Tibial artery (tissue), 4 donors: Measurements from ENCODE around the gene NUDT14.

Source experiments
- DNase-seq, 2 donors: peaks; one replicate each; pipeline ENCODE4 v3.0.0-alpha.2; 2019
- H3K27ac ChIP-seq, 2 donors: fragments of 200-600 bp; sonication (generic) in 1 of 2; 1 replicate in 1 of 2; 2 replicates in 1 of 2; pipeline ENCODE4 v1.5.1; 2018 to 2019; ENCODE audit warnings: mild to moderate bottlenecking in 1 of 2
- H3K27me3 ChIP-seq, 2 donors: fragments of 200-600 bp; sonication (generic) in 1 of 2; one replicate each; pipeline versions ENCODE4 v1.5.1 to v1.6.0; 2016 to 2019
- H3K36me3 ChIP-seq, 3 donors: fragments of 200-600 bp; sonication (generic) in 2 of 3; one replicate each; pipeline ENCODE4 v1.5.1; 2016 to 2019; ENCODE audit warnings: mild to moderate bottlenecking in 2 of 3
- H3K4me1 ChIP-seq, 4 donors: fragments of 200-600 bp; sonication (generic) in 2 of 4; 1 replicate in 3 of 4; 2 replicates in 1 of 4; pipeline ENCODE4 v1.5.1; 2016 to 2019
- H3K4me3 ChIP-seq, 2 donors: fragments of 200-600 bp; sonication (generic) in 1 of 2; 1 replicate in 1 of 2; 2 replicates in 1 of 2; pipeline ENCODE4 v1.5.1; 2018 to 2019; ENCODE audit warnings: mild to moderate bottlenecking in 2 of 2
- H3K9me3 ChIP-seq, 3 donors: fragments of 200-600 bp; sonication (generic) in 1 of 3; one replicate each; pipeline ENCODE4 v1.5.1; 2016 to 2019
- intact Hi-C: fragments of 100-400 bp; cut with DNase I; formaldehyde crosslinking; loops from one replicate; pipeline ENCODE4 v1.15.0; 2023; ENCODE audit warnings: low total_unique reads
- TF ChIP-seq, protein P1 (sequence below), 2 experiments: fragments of 200-600 bp in 1 of 2; fragments of 450-650 bp in 1 of 2; IDR thresholded peaks; one replicate each; pipeline ENCODE4 v1.5.1; 2017 to 2019; ENCODE audit warnings: antibody characterized with exemption in 2 of 2, mild to moderate bottlenecking in 1 of 2, moderate library complexity in 1 of 2

The NUDT14 gene

DNA sequence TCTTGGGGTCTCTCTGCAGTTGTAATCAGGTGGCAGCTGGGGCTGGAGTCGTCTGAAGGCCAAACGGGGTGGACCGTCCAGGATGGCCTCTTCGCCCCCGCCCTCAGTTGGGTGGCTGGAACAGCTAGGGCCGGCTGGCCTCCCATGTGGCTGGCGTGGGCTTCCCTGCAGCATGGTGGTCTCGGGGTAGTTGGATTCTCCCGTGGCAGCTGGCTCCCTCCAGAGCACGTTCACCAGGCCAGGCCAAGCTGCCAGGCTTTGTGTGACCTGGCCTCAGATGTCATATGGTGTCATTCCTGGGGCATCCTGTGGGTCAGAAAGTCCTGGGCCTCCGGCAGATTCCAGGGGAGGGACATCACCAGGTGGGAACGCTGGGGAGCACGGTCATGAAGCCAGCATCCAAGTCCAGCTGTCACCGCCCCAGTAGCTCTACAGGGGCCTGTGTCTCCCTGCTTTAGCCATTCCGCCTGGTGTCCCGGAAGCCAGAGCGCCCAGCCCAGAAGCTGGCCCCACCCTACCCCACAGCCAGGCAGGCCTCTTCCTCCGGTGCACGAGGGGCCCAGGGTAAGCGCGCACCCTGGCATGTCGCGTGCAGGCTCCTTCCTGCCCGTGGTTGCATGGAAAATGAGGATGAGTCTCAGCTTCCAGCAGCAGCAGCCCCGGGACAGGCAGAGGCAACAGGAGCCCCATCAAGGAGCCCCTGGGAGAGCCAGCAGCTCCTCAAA is 1.3 kb upstream of the NUDT14 start:
- H3K4me3 ChIP-seq = no peak overlapping the region
- H3K27me3 ChIP-seq = peaks cover 0 to 54% of the 10 kb centered on the region in 2 donors
- H3K9me3 ChIP-seq = no peaks in the 10 kb centered on the region
- peaks cover 0 to 22% (median 4%) of the 10 kb centered on the region in 4 donors for H3K4me1 ChIP-seq
- H3K36me3 ChIP-seq = no peaks in the 10 kb centered on the region
- no peak overlapping the region for H3K27ac ChIP-seq
- no peak for DNase-seq
- intact Hi-C loops = no loop called here
- TF ChIP-seq, protein P1, sequence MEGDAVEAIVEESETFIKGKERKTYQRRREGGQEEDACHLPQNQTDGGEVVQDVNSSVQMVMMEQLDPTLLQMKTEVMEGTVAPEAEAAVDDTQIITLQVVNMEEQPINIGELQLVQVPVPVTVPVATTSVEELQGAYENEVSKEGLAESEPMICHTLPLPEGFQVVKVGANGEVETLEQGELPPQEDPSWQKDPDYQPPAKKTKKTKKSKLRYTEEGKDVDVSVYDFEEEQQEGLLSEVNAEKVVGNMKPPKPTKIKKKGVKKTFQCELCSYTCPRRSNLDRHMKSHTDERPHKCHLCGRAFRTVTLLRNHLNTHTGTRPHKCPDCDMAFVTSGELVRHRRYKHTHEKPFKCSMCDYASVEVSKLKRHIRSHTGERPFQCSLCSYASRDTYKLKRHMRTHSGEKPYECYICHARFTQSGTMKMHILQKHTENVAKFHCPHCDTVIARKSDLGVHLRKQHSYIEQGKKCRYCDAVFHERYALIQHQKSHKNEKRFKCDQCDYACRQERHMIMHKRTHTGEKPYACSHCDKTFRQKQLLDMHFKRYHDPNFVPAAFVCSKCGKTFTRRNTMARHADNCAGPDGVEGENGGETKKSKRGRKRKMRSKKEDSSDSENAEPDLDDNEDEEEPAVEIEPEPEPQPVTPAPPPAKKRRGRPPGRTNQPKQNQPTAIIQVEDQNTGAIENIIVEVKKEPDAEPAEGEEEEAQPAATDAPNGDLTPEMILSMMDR (IDR thresholded peaks at IDR 0.05) = no peak

DNA sequence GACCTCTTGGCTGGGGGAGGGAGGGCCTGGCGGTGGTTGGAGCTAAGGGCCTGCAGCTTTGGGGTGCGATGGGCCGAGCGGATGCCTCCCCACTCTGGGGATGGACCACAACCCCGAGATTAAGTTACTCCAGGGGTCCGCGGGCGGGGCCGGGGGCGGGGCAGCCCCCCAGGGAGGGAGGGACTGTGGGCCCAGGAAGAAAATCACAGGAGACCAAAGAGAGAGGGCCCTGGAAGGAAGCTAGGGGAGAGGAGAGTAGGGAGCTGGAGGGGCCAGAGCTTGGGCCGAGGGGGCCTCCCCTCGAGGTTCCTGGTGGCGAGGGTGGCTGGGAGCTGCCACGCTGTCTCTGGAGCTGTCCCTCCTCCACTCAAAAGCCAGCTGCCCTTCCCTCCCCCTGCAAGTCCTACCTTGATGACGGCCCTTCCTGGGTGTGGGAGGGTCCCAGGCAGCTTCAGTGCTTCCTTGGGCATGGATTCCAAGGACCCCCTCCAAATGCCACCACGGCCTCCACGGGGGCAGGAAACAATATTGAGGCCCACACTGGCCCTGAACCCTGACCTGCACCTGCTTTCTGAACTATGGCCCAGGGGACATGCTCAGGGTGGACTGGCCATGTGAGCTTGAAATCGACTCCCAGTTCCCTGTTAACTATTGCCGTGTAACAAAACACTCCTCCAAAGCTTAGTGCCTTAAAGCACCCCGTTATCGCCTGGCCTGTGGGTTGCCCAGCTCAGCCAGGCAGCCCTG is 610 bp upstream of the NUDT14 start:
- Histone ChIP-seq H3K4me1 (peaks cover 0 to 22% (median 4%) of the 10 kb centered on the region in 4 donors), H3K27ac (no peak overlapping the region), H3K4me3 (peak overlapping the region; percentile 48 to 52), H3K36me3 (no peaks in the 10 kb centered on the region), H3K27me3 (peaks cover 0 to 52% of the 10 kb centered on the region in 2 donors), H3K9me3 (no peaks in the 10 kb centered on the region)
- TF ChIP-seq, protein P1 (IDR thresholded peaks at IDR 0.05) = no peak
- no peak for DNase-seq
- intact Hi-C loops = no loop called here

DNA sequence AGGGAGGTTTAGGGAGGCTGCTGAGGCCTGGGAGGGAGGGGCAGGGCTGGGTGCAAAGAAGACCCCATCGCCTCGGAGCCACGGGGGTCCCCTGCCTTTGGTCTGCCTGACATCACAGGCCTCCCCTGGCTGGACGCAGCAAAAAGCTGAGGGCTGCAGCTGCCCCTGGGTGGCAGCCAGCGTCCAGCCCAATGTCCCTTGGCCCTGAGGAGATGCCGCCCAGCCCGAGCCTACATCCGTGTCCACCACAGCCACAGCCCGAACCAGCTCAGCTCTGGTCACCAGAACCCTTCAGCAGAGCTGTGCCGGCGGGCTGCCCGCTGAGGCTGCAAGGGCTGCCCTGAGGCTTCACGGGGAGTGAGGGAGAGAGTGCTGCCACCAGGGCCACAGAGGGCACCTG is 1.9 kb downstream of the NUDT14 start:
- H3K27me3 ChIP-seq = peaks cover 0 to 39% of the 10 kb centered on the region in 2 donors
- H3K27ac ChIP-seq = no peak overlapping the region
- intact Hi-C loops = no loop called here
- DNase-seq = no peak
- peaks cover 0 to 8% (median 0%) of the 10 kb centered on the region in 3 donors for H3K36me3 ChIP-seq
- H3K9me3 ChIP-seq = no peaks in the 10 kb centered on the region
- no peak overlapping the region for H3K4me3 ChIP-seq
- H3K4me1 ChIP-seq = peaks cover 0 to 22% (median 4%) of the 10 kb centered on the region in 4 donors
- TF ChIP-seq, protein P1 (IDR thresholded peaks at IDR 0.05) = no peak

DNA sequence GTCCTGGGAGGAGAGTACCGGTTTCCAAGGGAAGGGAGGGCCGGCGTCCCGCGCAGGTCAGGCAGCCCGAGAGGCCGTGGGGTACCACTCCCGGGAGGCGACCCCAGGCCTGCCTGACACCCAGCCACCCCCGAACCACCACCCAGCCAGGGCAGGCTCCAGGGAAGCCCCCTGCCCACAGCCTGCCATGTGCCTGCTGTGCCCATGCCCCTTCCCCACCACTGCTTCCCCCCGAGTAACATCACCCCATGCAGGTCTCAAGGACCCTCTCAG is 2.3 kb downstream of the NUDT14 start:
- intact Hi-C loops = no loop called here
- peaks cover 0 to 8% (median 0%) of the 10 kb centered on the region in 3 donors for H3K36me3 ChIP-seq
- peaks cover 0 to 22% (median 4%) of the 10 kb centered on the region in 4 donors for H3K4me1 ChIP-seq
- DNase-seq = no peak
- no peak overlapping the region for H3K4me3 ChIP-seq
- no peaks in the 10 kb centered on the region for H3K9me3 ChIP-seq
- H3K27ac ChIP-seq = no peak overlapping the region
- H3K27me3 ChIP-seq = peaks cover 0 to 39% of the 10 kb centered on the region in 2 donors
- TF ChIP-seq, protein P1 (IDR thresholded peaks at IDR 0.05) = no peak

DNA sequence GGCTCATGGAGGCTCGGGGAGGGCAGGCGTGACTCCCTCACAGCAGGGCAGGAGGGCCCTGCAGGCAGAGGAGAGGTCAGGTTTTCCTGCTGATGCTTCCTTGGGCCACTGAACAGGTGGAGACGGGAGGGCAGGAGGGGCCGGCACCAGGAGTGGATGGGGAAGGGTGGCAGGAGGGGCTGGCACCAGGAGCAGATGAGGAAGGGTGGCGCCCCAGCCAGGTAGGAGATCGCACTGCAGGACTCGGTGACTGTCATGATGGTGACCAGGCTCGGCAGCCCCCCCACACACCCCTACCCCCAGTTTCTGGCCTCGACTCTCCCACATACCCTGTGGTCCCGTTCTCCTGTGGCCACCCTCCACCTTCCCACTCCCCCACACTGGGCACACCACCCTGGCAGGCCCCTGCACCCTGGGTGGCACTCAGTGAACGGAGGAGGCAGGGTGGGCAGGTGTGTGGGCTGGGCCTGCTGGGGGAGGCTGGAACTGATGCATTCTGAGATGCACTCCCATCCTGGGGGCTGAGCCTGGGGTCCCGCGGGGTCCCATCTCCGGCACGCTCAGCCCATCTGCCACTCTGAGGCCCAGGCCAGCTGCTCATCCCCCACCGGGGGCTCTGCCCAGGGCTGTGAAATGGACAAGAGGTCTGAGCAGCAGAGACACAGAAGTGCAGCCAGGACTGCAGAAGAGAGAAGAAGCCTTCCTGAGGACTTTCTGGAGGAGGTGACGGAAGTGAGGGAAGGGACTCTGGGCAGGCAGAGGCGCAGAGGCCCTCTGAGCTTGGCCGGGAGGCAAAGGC is 2.8 kb downstream of the NUDT14 start:
- no peak overlapping the region for H3K27ac ChIP-seq
- DNase-seq = no peak
- intact Hi-C loops = no loop called here
- TF ChIP-seq, protein P1 (IDR thresholded peaks at IDR 0.05) = no peak
- H3K27me3 ChIP-seq = peaks cover 0 to 39% of the 10 kb centered on the region in 2 donors
- peaks cover 0 to 8% (median 0%) of the 10 kb centered on the region in 3 donors for H3K36me3 ChIP-seq
- H3K9me3 ChIP-seq = no peaks in the 10 kb centered on the region
- H3K4me3 ChIP-seq = no peak overlapping the region
- peaks cover 0 to 22% (median 4%) of the 10 kb centered on the region in 4 donors for H3K4me1 ChIP-seq
